Upper lobe of left lung (tissue), 6 donors: Measurements from ENCODE around the gene TBC1D19. TPM values are rescaled to one million over a fixed set of nuclear protein-coding genes. Genes with fewer than 3 reads are reported as not detected.

ENCODE experiments used
- ATAC-seq, 2 donors: fragments of 200-7000 bp; cut with Tn5 transposase; one replicate each; pipeline ENCODE4 v1.9.1; 2022; ENCODE audit warnings: mild to moderate bottlenecking in 2 of 2, moderate library complexity in 2 of 2; ENCODE audit not compliant: low FRiP score in 2 of 2
- DNase-seq, 2 donors: peaks; one replicate each; pipeline ENCODE4 v3.0.0-alpha.2; 2019 to 2020
- H3K27ac ChIP-seq, 4 donors: fragments of 200-600 bp; sonication (generic); one replicate each; pipeline ENCODE4 v1.5.1; 2016 to 2019
- H3K27me3 ChIP-seq, 4 donors: fragments of 200-600 bp; sonication (generic); one replicate each; pipeline ENCODE4 v1.5.1; 2017 to 2019
- H3K36me3 ChIP-seq, 4 donors: fragments of 200-600 bp; sonication (generic); one replicate each; pipeline ENCODE4 v1.5.1; 2016 to 2019
- H3K4me1 ChIP-seq, 4 donors: fragments of 200-600 bp; sonication (generic); one replicate each; pipeline ENCODE4 v1.5.1; 2018 to 2019
- H3K4me3 ChIP-seq, 4 donors: fragments of 200-600 bp; sonication (generic); one replicate each; pipeline ENCODE4 v1.5.1; 2017 to 2019; ENCODE audit warnings: mild to moderate bottlenecking in 2 of 4, moderate library complexity in 1 of 4
- H3K9me3 ChIP-seq, 4 donors: fragments of 200-600 bp; sonication (generic); one replicate each; pipeline ENCODE4 v1.5.1; 2018 to 2019
- CTCF ChIP-seq, 6 experiments: fragments of 450-650 bp in 4 of 6; fragments of 200-600 bp in 2 of 6; sonication (generic) in 2 of 6; IDR thresholded peaks; one replicate each; pipeline ENCODE4 v1.5.1; 2016 to 2019; ENCODE audit warnings: antibody characterized with exemption in 6 of 6
- EP300 ChIP-seq, 4 donors: sonication (generic); formaldehyde crosslinking; IDR thresholded peaks; one replicate each; pipeline ENCODE4 v1.5.1; 2017; ENCODE audit warnings: antibody characterized with exemption in 4 of 4, control low read depth in 2 of 4
- POLR2A ChIP-seq, 4 donors: fragments of 450-650 bp; IDR thresholded peaks; one replicate each; pipeline ENCODE4 v1.5.1; 2016 to 2017; ENCODE audit warnings: antibody characterized with exemption in 4 of 4, mild to moderate bottlenecking in 2 of 4
- POLR2AphosphoS5 ChIP-seq, 2 donors: sonication (generic); formaldehyde crosslinking; IDR thresholded peaks; one replicate each; pipeline ENCODE4 v1.5.1; 2017; ENCODE audit warnings: antibody characterized with exemption in 2 of 2
- WGBS, 2 donors: methylation state at CpG; one replicate each; pipeline ENCODE4 v1.1.5; 2017 to 2018; 5-methylcytosine and 5-hydroxymethylcytosine counted together
- total RNA-seq, 6 donors: library from RNA; depleted of rRNA in 4 of 6; stranded (reverse); fragments of >200 nt in 4 of 6; gene quantifications; one replicate each; pipeline versions ENCODE4 v1.1.0 to v1.2.1, GENCODE V29; 2016 to 2021
- donor health status: DM: no; HTN: no; CAD: no; lungs with moderate emphysema.
- donor health status: DM: no; HTN: yes; CAD: no; lungs with severe emphysema.

Gene TBC1D19
- total RNA-seq, 6 donors from 2014 or later = 6.8 to 35.6 (median 11.8) TPM

- Histone ChIP-seq H3K4me1 (no peaks in the 10 kb centered on the region), H3K4me3 (no peak overlapping the region), H3K36me3 (no peaks in the 10 kb centered on the region), H3K27me3 (no peaks in the 10 kb centered on the region), H3K9me3 (no peaks in the 10 kb centered on the region), H3K27ac (no peak overlapping the region)
- no peak for ATAC-seq
- DNase-seq = no peak
- WGBS, 2 donors = 93 to 95% methylated on average over 6 of the region's 6 CpGs
- no peak for TF ChIP-seq EP300 (IDR thresholded peaks at IDR 0.05)
- TF ChIP-seq POLR2A (IDR thresholded peaks at IDR 0.05) = no peak
- no peak for TF ChIP-seq POLR2AphosphoS5 (IDR thresholded peaks at IDR 0.05)
- no peak for TF ChIP-seq CTCF (IDR thresholded peaks at IDR 0.05)
These were observed 10.9 kb downstream of the TBC1D19 start for GRCh38 chr4:26594778-26595177.

DNA sequence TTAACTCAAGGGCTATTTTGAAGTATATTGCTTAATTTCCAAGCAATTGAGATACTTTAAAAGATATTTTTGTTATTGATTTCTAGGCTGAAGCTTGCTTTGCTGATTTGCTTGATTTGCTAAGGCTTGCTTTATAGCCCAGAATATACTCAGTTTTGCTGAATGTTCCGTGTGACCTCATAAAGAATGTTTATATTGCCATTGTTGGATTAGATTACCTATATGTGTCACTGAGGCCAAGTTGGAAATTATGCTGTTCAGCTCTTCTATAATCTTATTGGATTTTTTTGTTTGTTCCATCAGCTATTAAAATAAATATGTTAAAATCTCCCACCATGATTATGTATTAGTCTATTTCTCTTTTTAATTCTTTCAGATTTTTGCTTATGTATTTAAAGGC is 13.0 kb downstream of the TBC1D19 start:
- DNase-seq (no peak), ATAC-seq (no peak)
- peaks cover 0 to 6% (median 0%) of the 10 kb centered on the region in 4 donors for H3K9me3 ChIP-seq
- TF ChIP-seq POLR2AphosphoS5 (IDR thresholded peaks at IDR 0.05) = no peak
- no peak for TF ChIP-seq EP300 (IDR thresholded peaks at IDR 0.05)
- no peak for TF ChIP-seq CTCF (IDR thresholded peaks at IDR 0.05)
- no peak for TF ChIP-seq POLR2A (IDR thresholded peaks at IDR 0.05)
- H3K4me3 ChIP-seq = no peak overlapping the region
- no peaks in the 10 kb centered on the region for H3K36me3 ChIP-seq
- H3K27ac ChIP-seq = no peak overlapping the region
- 79 to 83% methylated on average over 1 of the region's 1 CpG for WGBS, 2 donors
- no peaks in the 10 kb centered on the region for H3K27me3 ChIP-seq
- H3K4me1 ChIP-seq = no peaks in the 10 kb centered on the region

DNA sequence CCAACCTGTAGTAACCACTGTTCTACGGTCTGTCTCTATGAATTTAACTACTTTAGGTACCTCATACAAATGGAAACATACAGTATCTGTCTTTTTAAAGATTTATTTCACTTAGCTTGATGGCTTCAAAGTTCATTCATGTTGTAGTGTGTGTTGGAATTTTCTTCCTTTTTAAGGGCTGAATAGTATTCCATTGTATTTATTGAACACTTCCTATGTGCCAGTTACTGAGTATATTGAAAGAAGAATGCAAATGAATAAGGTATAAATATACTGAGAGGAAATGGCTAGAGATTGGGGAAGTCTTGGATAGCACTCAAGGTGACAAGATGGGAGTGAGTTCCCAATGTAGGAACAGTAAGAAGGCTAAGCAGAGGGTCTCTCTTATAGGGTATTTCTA is 17.3 kb downstream of the TBC1D19 start:
- H3K27me3 ChIP-seq = no peaks in the 10 kb centered on the region
- H3K4me3 ChIP-seq = no peak overlapping the region
- peaks cover 0 to 6% (median 0%) of the 10 kb centered on the region in 4 donors for H3K9me3 ChIP-seq
- no peak overlapping the region for H3K27ac ChIP-seq
- no peak for DNase-seq
- TF ChIP-seq POLR2A (IDR thresholded peaks at IDR 0.05) (no peak), POLR2AphosphoS5 (IDR thresholded peaks at IDR 0.05) (no peak), EP300 (IDR thresholded peaks at IDR 0.05) (no peak), CTCF (IDR thresholded peaks at IDR 0.05) (no peak)
- H3K36me3 ChIP-seq = no peaks in the 10 kb centered on the region
- 97 to 100% methylated on average over 1 of the region's 1 CpG for WGBS, 2 donors
- H3K4me1 ChIP-seq = no peaks in the 10 kb centered on the region
- ATAC-seq = no peak

DNA sequence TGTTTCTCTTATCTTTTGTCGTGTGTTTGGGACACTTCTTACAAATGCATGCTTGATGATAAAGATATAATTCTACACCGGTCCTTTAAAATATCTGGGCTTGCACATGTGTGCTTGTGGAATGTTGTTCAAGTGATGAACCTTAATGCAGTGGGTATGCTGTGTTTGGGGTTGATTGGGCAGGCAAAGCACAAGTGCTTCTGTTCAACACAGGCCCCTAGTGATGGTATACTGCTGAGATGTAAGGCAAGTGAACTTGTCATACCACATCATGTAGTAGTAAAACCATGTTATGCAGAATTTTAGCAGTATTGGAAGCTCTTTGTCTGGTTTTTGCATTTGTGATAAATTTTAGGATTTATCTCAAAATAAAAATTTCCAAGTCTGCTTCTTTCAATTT is 23.9 kb downstream of the TBC1D19 start:
- DNase-seq (no peak), ATAC-seq (no peak)
- H3K27me3 ChIP-seq = no peaks in the 10 kb centered on the region
- H3K36me3 ChIP-seq = no peaks in the 10 kb centered on the region
- TF ChIP-seq POLR2A (IDR thresholded peaks at IDR 0.05) = no peak
- no peak for TF ChIP-seq POLR2AphosphoS5 (IDR thresholded peaks at IDR 0.05)
- no peak for TF ChIP-seq EP300 (IDR thresholded peaks at IDR 0.05)
- no peak for TF ChIP-seq CTCF (IDR thresholded peaks at IDR 0.05)
- no peaks in the 10 kb centered on the region for H3K9me3 ChIP-seq
- peaks cover 0 to 7% (median 3%) of the 10 kb centered on the region in 4 donors for H3K4me1 ChIP-seq
- WGBS, 2 donors = 60 to 66% methylated on average over 2 of the region's 2 CpGs
- H3K27ac ChIP-seq = no peak overlapping the region
- H3K4me3 ChIP-seq = no peak overlapping the region

GRCh38 chr4:26609391-26609790 is 25.5 kb downstream of the TBC1D19 start:
- peaks cover 0 to 7% (median 3%) of the 10 kb centered on the region in 4 donors for H3K4me1 ChIP-seq
- no peak for ATAC-seq
- no peak for DNase-seq
- H3K27me3 ChIP-seq = no peaks in the 10 kb centered on the region
- no peak overlapping the region for H3K27ac ChIP-seq
- no peaks in the 10 kb centered on the region for H3K36me3 ChIP-seq
- no peak overlapping the region for H3K4me3 ChIP-seq
- no peak for TF ChIP-seq POLR2A (IDR thresholded peaks at IDR 0.05)
- TF ChIP-seq POLR2AphosphoS5 (IDR thresholded peaks at IDR 0.05) = no peak
- TF ChIP-seq CTCF (IDR thresholded peaks at IDR 0.05) = no peak
- TF ChIP-seq EP300 (IDR thresholded peaks at IDR 0.05) = no peak
- no peaks in the 10 kb centered on the region for H3K9me3 ChIP-seq
